UCSD-AML1 (cell line): ENCODE results near the gene DTNA.
"Not testable (repeated sequence)": the region's sequence is repeated elsewhere in the genome, so short reads cannot be mapped to it uniquely, and the experiment has no call there.

Experiments used
- DNase-seq: peaks from one replicate; lab custom pipeline; 2025; ENCODE audit not compliant: unreplicated experiment; lab: John Stamatoyannopoulos, UW

DTNA gene

GRCh38 chr18:34723143-34723542 lies 13.0 kb downstream of the DTNA start:
- no peak for DNase-seq

GRCh38 chr18:34725737-34726136 lies 15.6 kb downstream of the DTNA start:
- DNase-seq = not testable (repeated sequence)

GRCh38 chr18:34726286-34727004 lies 16.3 kb downstream of the DTNA start:
- DNase-seq = no peak

GRCh38 chr18:34729264-34729663 lies 19.2 kb downstream of the DTNA start:
- DNase-seq = no peak

GRCh38 chr18:34729740-34730355 lies 19.8 kb downstream of the DTNA start:
- no peak for DNase-seq

- DNase-seq = no peak
These were observed 20.7 kb downstream of the DTNA start for GRCh38 chr18:34730774-34731173.

GRCh38 chr18:34734056-34734455 lies 24.0 kb downstream of the DTNA start:
- DNase-seq = no peak

GRCh38 chr18:34734526-34734925 lies 24.4 kb downstream of the DTNA start:
- DNase-seq = not testable (repeated sequence)

- DNase-seq = no peak
These were observed 28.2 kb downstream of the DTNA start for GRCh38 chr18:34738175-34738894.

GRCh38 chr18:34740101-34740500 lies 30.0 kb downstream of the DTNA start:
- DNase-seq = no peak

- no peak for DNase-seq
These were observed 30.6 kb downstream of the DTNA start for GRCh38 chr18:34740724-34741123.

- no peak for DNase-seq
These were observed 31.3 kb downstream of the DTNA start for GRCh38 chr18:34741401-34741800.

- no peak for DNase-seq
These were observed 32.8 kb downstream of the DTNA start for GRCh38 chr18:34742891-34743341.

- no peak for DNase-seq
These were observed 34.5 kb downstream of the DTNA start for GRCh38 chr18:34744569-34744968.

GRCh38 chr18:34746614-34747013 lies 36.5 kb downstream of the DTNA start:
- no peak for DNase-seq

- no peak for DNase-seq
These were observed 39.6 kb downstream of the DTNA start for GRCh38 chr18:34749721-34750120.

GRCh38 chr18:34752056-34752455 lies 42.0 kb downstream of the DTNA start:
- DNase-seq = no peak

- DNase-seq = no peak
These were observed 44.2 kb downstream of the DTNA start for GRCh38 chr18:34754300-34754699.

GRCh38 chr18:34757666-34758065 lies 47.6 kb downstream of the DTNA start:
- no peak for DNase-seq

- DNase-seq = no peak
These were observed 48.4 kb downstream of the DTNA start for GRCh38 chr18:34758378-34758948.

- DNase-seq = no peak
These were observed 50.3 kb downstream of the DTNA start for GRCh38 chr18:34760444-34760843.

- no peak for DNase-seq
These were observed 54.4 kb downstream of the DTNA start for GRCh38 chr18:34764451-34764850.
